SJCRH30 (cell line): Measurements from ENCODE around the gene ASAP2. TPM values are rescaled to one million over a fixed set of nuclear protein-coding genes. Genes with fewer than 3 reads are reported as not detected.

ENCODE experiments used
- DNase-seq, 2 experiments: peaks; one replicate each; pipeline ENCODE4 v3.0.0-alpha.2; 2015 to 2020
- H3K27ac ChIP-seq: fragments of 250-450 bp; sonication (Bioruptor Pico); 2 replicates; pipeline ENCODE4 v1.5.1; 2020; ENCODE audit warnings: mild to moderate bottlenecking, moderate library complexity
- H3K27me3 ChIP-seq: fragments of 250-450 bp; sonication (Bioruptor Pico); 2 replicates; pipeline ENCODE4 v1.5.1; 2020; ENCODE audit warnings: mild to moderate bottlenecking, moderate library complexity
- H3K36me3 ChIP-seq: fragments of 250-450 bp; sonication (Bioruptor Pico); 2 replicates; pipeline ENCODE4 v1.5.1; 2020; ENCODE audit warnings: mild to moderate bottlenecking, moderate library complexity
- H3K4me1 ChIP-seq: fragments of 250-450 bp; sonication (Bioruptor Pico); 2 replicates; pipeline ENCODE4 v1.5.1; 2020; ENCODE audit warnings: mild to moderate bottlenecking, moderate library complexity
- H3K4me3 ChIP-seq: fragments of 250-450 bp; sonication (Bioruptor Pico); 2 replicates; pipeline ENCODE4 v1.5.1; 2020; ENCODE audit warnings: mild to moderate bottlenecking, moderate library complexity
- H3K9me3 ChIP-seq: fragments of 250-450 bp; sonication (Bioruptor Pico); replicated peaks from 2 replicates; pipeline ENCODE4 v1.5.1; 2020; ENCODE audit warnings: mild to moderate bottlenecking, moderate library complexity
- total RNA-seq: library from RNA; depleted of rRNA; stranded (reverse); fragments of >200 nt; shearing (Covaris generic); gene quantifications from 2 replicates; pipeline ENCODE4 v1.2.3, GENCODE V29; 2014; rRNA removed

The ASAP2 gene
- total RNA-seq: 27.8 and 32.6 TPM in 2 replicates

- H3K27ac ChIP-seq: peak within 1 kb of the TSS; percentile 67
- no peaks in the 10 kb centered on the region for H3K9me3 ChIP-seq
- H3K4me1 ChIP-seq: peaks cover 12% of the 10 kb centered on the region
- H3K4me3 ChIP-seq: peak within 1 kb of the TSS; percentile 95
- DNase-seq: peak; percentile 78 to 86
- no peaks in the 10 kb centered on the region for H3K27me3 ChIP-seq
- 0 out of 2 replicates have a peak, but pooled peaks cover 3% of the 10 kb centered on the region for H3K36me3 ChIP-seq
Measured at GRCh38 chr2:9205963-9206948, at the start of gene ASAP2. Gene ASAP2 (plus strand): TSS chr2:9206812. CDS start chr2:9207105, 293 bp downstream.

GRCh38 chr2:9158786-9159779 lies 47.5 kb upstream of the ASAP2 start:
- Histone ChIP-seq H3K27ac (no peak overlapping the region), H3K9me3 (no peaks in the 10 kb centered on the region), H3K4me3 (no peak overlapping the region), H3K4me1 (no peaks in the 10 kb centered on the region), H3K36me3 (no peaks in the 10 kb centered on the region), H3K27me3 (no peaks in the 10 kb centered on the region)
- no peak for DNase-seq

GRCh38 chr2:9160732-9161131 lies 45.9 kb upstream of the ASAP2 start:
- no peak for DNase-seq
- H3K27me3 ChIP-seq: no peaks in the 10 kb centered on the region
- no peak overlapping the region for H3K27ac ChIP-seq
- H3K9me3 ChIP-seq: no peaks in the 10 kb centered on the region
- H3K4me1 ChIP-seq: peaks cover 4% of the 10 kb centered on the region; the same call in 1 of the 2 replicates
- H3K36me3 ChIP-seq: no peaks in the 10 kb centered on the region
- H3K4me3 ChIP-seq: no peak overlapping the region

- Histone ChIP-seq H3K4me1 (peaks cover 4% of the 10 kb centered on the region; the same call in 1 of the 2 replicates), H3K27me3 (no peaks in the 10 kb centered on the region), H3K9me3 (no peaks in the 10 kb centered on the region), H3K36me3 (no peaks in the 10 kb centered on the region), H3K4me3 (no peak overlapping the region), H3K27ac (no peak overlapping the region)
- DNase-seq: no peak
Measured at GRCh38 chr2:9162841-9163240, 43.8 kb upstream of the ASAP2 start.

GRCh38 chr2:9163306-9164111 lies 43.1 kb upstream of the ASAP2 start:
- no peak for DNase-seq
- no peaks in the 10 kb centered on the region for H3K27me3 ChIP-seq
- H3K27ac ChIP-seq: no peak overlapping the region
- H3K9me3 ChIP-seq: no peaks in the 10 kb centered on the region
- H3K4me3 ChIP-seq: no peak overlapping the region
- peaks cover 4% of the 10 kb centered on the region; the same call in 1 of the 2 replicates for H3K4me1 ChIP-seq
- H3K36me3 ChIP-seq: no peaks in the 10 kb centered on the region

- Histone ChIP-seq H3K4me1 (peaks cover 7% of the 10 kb centered on the region; the same call in 1 of the 2 replicates), H3K27ac (no peak overlapping the region), H3K9me3 (no peaks in the 10 kb centered on the region), H3K36me3 (no peaks in the 10 kb centered on the region), H3K4me3 (no peak overlapping the region), H3K27me3 (no peaks in the 10 kb centered on the region)
- DNase-seq: no peak
Measured at GRCh38 chr2:9164112-9164608, 42.5 kb upstream of the ASAP2 start.

- Histone ChIP-seq H3K4me1 (peaks cover 7% of the 10 kb centered on the region; the same call in 1 of the 2 replicates), H3K9me3 (no peaks in the 10 kb centered on the region), H3K27me3 (no peaks in the 10 kb centered on the region), H3K4me3 (no peak overlapping the region), H3K36me3 (no peaks in the 10 kb centered on the region), H3K27ac (no peak overlapping the region)
- peak; percentile 26 to 66 for DNase-seq
Measured at GRCh38 chr2:9165625-9166024, 41.0 kb upstream of the ASAP2 start.

GRCh38 chr2:9166579-9167377 lies 39.8 kb upstream of the ASAP2 start:
- no peak overlapping the region for H3K4me3 ChIP-seq
- no peaks in the 10 kb centered on the region for H3K27me3 ChIP-seq
- no peak overlapping the region for H3K27ac ChIP-seq
- no peaks in the 10 kb centered on the region for H3K36me3 ChIP-seq
- peaks cover 7% of the 10 kb centered on the region; the same call in 1 of the 2 replicates for H3K4me1 ChIP-seq
- DNase-seq: no peak
- no peaks in the 10 kb centered on the region for H3K9me3 ChIP-seq

- Histone ChIP-seq H3K27me3 (no peaks in the 10 kb centered on the region), H3K4me3 (no peak overlapping the region), H3K9me3 (no peaks in the 10 kb centered on the region), H3K36me3 (no peaks in the 10 kb centered on the region), H3K27ac (no peak overlapping the region), H3K4me1 (peaks cover 7% of the 10 kb centered on the region; the same call in 1 of the 2 replicates)
- no peak for DNase-seq
Measured at GRCh38 chr2:9167718-9168657, 38.6 kb upstream of the ASAP2 start.

- no peaks in the 10 kb centered on the region for H3K36me3 ChIP-seq
- peak; percentile 70 to 79 for DNase-seq
- H3K4me3 ChIP-seq: no peak overlapping the region
- H3K27ac ChIP-seq: no peak overlapping the region
- peaks cover 7% of the 10 kb centered on the region; the same call in 1 of the 2 replicates for H3K4me1 ChIP-seq
- H3K27me3 ChIP-seq: no peaks in the 10 kb centered on the region
- H3K9me3 ChIP-seq: no peaks in the 10 kb centered on the region
Measured at GRCh38 chr2:9168821-9169221, 37.8 kb upstream of the ASAP2 start.

- Histone ChIP-seq H3K4me3 (no peak overlapping the region), H3K9me3 (no peaks in the 10 kb centered on the region), H3K36me3 (no peaks in the 10 kb centered on the region), H3K27ac (no peak overlapping the region), H3K4me1 (peaks cover 12% of the 10 kb centered on the region), H3K27me3 (no peaks in the 10 kb centered on the region)
- peak in 1 of 2 experiments; percentile 31 for DNase-seq
Measured at GRCh38 chr2:9169349-9170107, 37.1 kb upstream of the ASAP2 start.
